Large intestine (tissue), 3 donors: ENCODE results near the gene H3-3A. TPM values are rescaled to one million over a fixed set of nuclear protein-coding genes. Genes with fewer than 3 reads are reported as not detected.

Experiments
- DNase-seq, 2 donors: peaks; one replicate each; pipeline versions ENCODE4 v3.0.0 to v3.0.0-alpha.2; 2013
- H3K27ac ChIP-seq: one replicate; pipeline ENCODE4 v1.5.1; 2013; ENCODE audit warnings: low read length
- H3K27me3 ChIP-seq: 2 replicates; pipeline ENCODE4 v1.6.1; 2013; ENCODE audit warnings: low read length; ENCODE audit not compliant: control insufficient read depth, insufficient read depth
- H3K36me3 ChIP-seq: 2 replicates; pipeline ENCODE4 v1.6.1; 2013; ENCODE audit warnings: low read length; ENCODE audit not compliant: control insufficient read depth, insufficient read depth
- H3K4me1 ChIP-seq: one replicate; pipeline ENCODE4 v1.6.1; 2013; ENCODE audit warnings: low read length; ENCODE audit not compliant: control insufficient read depth, insufficient read depth
- H3K4me3 ChIP-seq: one replicate; pipeline ENCODE4 v1.5.1; 2013; ENCODE audit warnings: low read length
- H3K9me3 ChIP-seq: one replicate; pipeline ENCODE4 v1.6.1; 2013; ENCODE audit warnings: mild to moderate bottlenecking, low read depth, low read length, moderate library complexity; ENCODE audit not compliant: control insufficient read depth
- WGBS: methylation state at CpG from one replicate; pipeline ENCODE4 v1.1.5; 2013; ENCODE audit warnings: low lambda C conversion rate; ENCODE audit not compliant: insufficient coverage; 5-methylcytosine and 5-hydroxymethylcytosine counted together
- polyA plus RNA-seq: library from polyadenylated mRNA; unstranded; fragments of 120-200 nt; gene quantifications from one replicate; pipeline ENCODE4 v1.2.1, GENCODE V29; 2013

Gene H3-3A
- polyA plus RNA-seq, 1 donor = 750 TPM

GRCh38 chr1:226048886-226049285 is 13.6 kb upstream of the H3-3A start:
- H3K4me3 ChIP-seq = no peak overlapping the region
- H3K27me3 ChIP-seq = no peaks in the 10 kb centered on the region
- H3K36me3 ChIP-seq = no peaks in the 10 kb centered on the region
- DNase-seq = no peak
- no peaks in the 10 kb centered on the region for H3K9me3 ChIP-seq
- no CpG with 5 or more reads among the region's 1 CpG for WGBS
- H3K4me1 ChIP-seq = peaks cover 6% of the 10 kb centered on the region
- H3K27ac ChIP-seq = no peak overlapping the region

- WGBS = 100% methylated on average over 2 of the region's 4 CpGs
- DNase-seq = no peak
- Histone ChIP-seq H3K36me3 (no peaks in the 10 kb centered on the region), H3K27ac (no peak overlapping the region), H3K4me3 (no peak overlapping the region), H3K4me1 (peaks cover 6% of the 10 kb centered on the region), H3K9me3 (no peaks in the 10 kb centered on the region), H3K27me3 (no peaks in the 10 kb centered on the region)
Observed at GRCh38 chr1:226050133-226050532, 12.4 kb upstream of the H3-3A start.

GRCh38 chr1:226051365-226051764 is 11.2 kb upstream of the H3-3A start:
- H3K9me3 ChIP-seq = no peaks in the 10 kb centered on the region
- H3K4me1 ChIP-seq = peaks cover 6% of the 10 kb centered on the region
- no peaks in the 10 kb centered on the region for H3K27me3 ChIP-seq
- no peak overlapping the region for H3K27ac ChIP-seq
- no peaks in the 10 kb centered on the region for H3K36me3 ChIP-seq
- WGBS = no CpG with 5 or more reads among the region's 2 CpGs
- DNase-seq = no peak
- H3K4me3 ChIP-seq = no peak overlapping the region

GRCh38 chr1:226052061-226052460 is 10.5 kb upstream of the H3-3A start:
- WGBS = no CpG with 5 or more reads among the region's 1 CpG
- Histone ChIP-seq H3K4me1 (no peaks in the 10 kb centered on the region), H3K9me3 (no peaks in the 10 kb centered on the region), H3K4me3 (no peak overlapping the region), H3K27ac (no peak overlapping the region), H3K36me3 (no peaks in the 10 kb centered on the region), H3K27me3 (no peaks in the 10 kb centered on the region)
- no peak for DNase-seq

- Histone ChIP-seq H3K36me3 (no peaks in the 10 kb centered on the region), H3K4me1 (no peaks in the 10 kb centered on the region), H3K27me3 (no peaks in the 10 kb centered on the region), H3K4me3 (no peak overlapping the region), H3K27ac (no peak overlapping the region), H3K9me3 (no peaks in the 10 kb centered on the region)
- DNase-seq = no peak
- WGBS = no CpG with 5 or more reads among the region's 6 CpGs
Observed at GRCh38 chr1:226054519-226055327, 7.8 kb upstream of the H3-3A start.

GRCh38 chr1:226059709-226060108 is 2.8 kb upstream of the H3-3A start:
- H3K4me3 ChIP-seq = no peak overlapping the region
- H3K9me3 ChIP-seq = peaks cover 3% of the 10 kb centered on the region
- no peak overlapping the region for H3K27ac ChIP-seq
- no peaks in the 10 kb centered on the region for H3K27me3 ChIP-seq
- DNase-seq = no peak
- 100% methylated on average over 1 of the region's 1 CpG for WGBS
- H3K36me3 ChIP-seq = no peaks in the 10 kb centered on the region
- H3K4me1 ChIP-seq = peaks cover 8% of the 10 kb centered on the region

GRCh38 chr1:226060427-226060826 is 2.1 kb upstream of the H3-3A start:
- H3K27me3 ChIP-seq = no peaks in the 10 kb centered on the region
- WGBS = no CpG with 5 or more reads among the region's 1 CpG
- no peak overlapping the region for H3K4me3 ChIP-seq
- H3K27ac ChIP-seq = peak overlapping the region; percentile 97
- H3K9me3 ChIP-seq = peaks cover 3% of the 10 kb centered on the region
- no peak for DNase-seq
- no peaks in the 10 kb centered on the region for H3K36me3 ChIP-seq
- peaks cover 8% of the 10 kb centered on the region for H3K4me1 ChIP-seq

- DNase-seq = no peak
- Histone ChIP-seq H3K9me3 (peaks cover 3% of the 10 kb centered on the region), H3K4me1 (peaks cover 16% of the 10 kb centered on the region), H3K4me3 (peak overlapping the region; percentile 77), H3K27ac (peak overlapping the region; percentile 97), H3K36me3 (peaks cover 8% of the 10 kb centered on the region), H3K27me3 (no peaks in the 10 kb centered on the region)
- WGBS = 34% methylated on average over 3 of the region's 21 CpGs
Observed at GRCh38 chr1:226061068-226061840, 1.3 kb upstream of the H3-3A start.

- WGBS = no CpG with 5 or more reads among the region's 100 CpGs
- Histone ChIP-seq H3K9me3 (peaks cover 3% of the 10 kb centered on the region), H3K4me3 (peak overlapping the region; percentile 77), H3K36me3 (peaks cover 14% of the 10 kb centered on the region), H3K27ac (peak overlapping the region; percentile 97), H3K27me3 (no peaks in the 10 kb centered on the region), H3K4me1 (peaks cover 21% of the 10 kb centered on the region)
- peak; percentile 85 to 93 for DNase-seq
Observed at GRCh38 chr1:226061841-226062557, 517 bp upstream of the H3-3A start.
